Muscle layer of duodenum (tissue), 2 donors: Measurements from ENCODE around the gene STK33.

Experiments
- H3K27ac ChIP-seq: one replicate; pipeline ENCODE4 v1.7.0; 2013; ENCODE audit warnings: mild to moderate bottlenecking, low read length
- H3K27me3 ChIP-seq: one replicate; pipeline ENCODE4 v1.7.0; 2013; ENCODE audit warnings: low read depth, mild to moderate bottlenecking, control low read depth, low read length
- H3K36me3 ChIP-seq, 2 donors: one replicate each; pipeline ENCODE4 v1.7.0; 2013; ENCODE audit warnings: low read length in 2 of 2, control low read depth in 1 of 2, mild to moderate bottlenecking in 1 of 2; ENCODE audit not compliant: insufficient read depth in 2 of 2, control insufficient read depth in 1 of 2
- H3K4me1 ChIP-seq, 2 donors: one replicate each; pipeline ENCODE4 v1.7.0; 2013; ENCODE audit warnings: low read length in 2 of 2, mild to moderate bottlenecking in 2 of 2, control low read depth in 1 of 2, moderate library complexity in 1 of 2; ENCODE audit not compliant: insufficient read depth in 2 of 2, control insufficient read depth in 1 of 2
- H3K4me3 ChIP-seq, 2 donors: one replicate each; pipeline ENCODE4 v1.7.0; 2013; ENCODE audit warnings: low read length in 2 of 2, low read depth in 1 of 2, mild to moderate bottlenecking in 1 of 2
- H3K9me3 ChIP-seq, 2 donors: one replicate each; pipeline ENCODE4 v1.7.0; 2013; ENCODE audit warnings: low read length in 2 of 2, control low read depth in 1 of 2, mild to moderate bottlenecking in 1 of 2; ENCODE audit not compliant: control insufficient read depth in 1 of 2
- donor health status: healthy.

The STK33 gene

DNA sequence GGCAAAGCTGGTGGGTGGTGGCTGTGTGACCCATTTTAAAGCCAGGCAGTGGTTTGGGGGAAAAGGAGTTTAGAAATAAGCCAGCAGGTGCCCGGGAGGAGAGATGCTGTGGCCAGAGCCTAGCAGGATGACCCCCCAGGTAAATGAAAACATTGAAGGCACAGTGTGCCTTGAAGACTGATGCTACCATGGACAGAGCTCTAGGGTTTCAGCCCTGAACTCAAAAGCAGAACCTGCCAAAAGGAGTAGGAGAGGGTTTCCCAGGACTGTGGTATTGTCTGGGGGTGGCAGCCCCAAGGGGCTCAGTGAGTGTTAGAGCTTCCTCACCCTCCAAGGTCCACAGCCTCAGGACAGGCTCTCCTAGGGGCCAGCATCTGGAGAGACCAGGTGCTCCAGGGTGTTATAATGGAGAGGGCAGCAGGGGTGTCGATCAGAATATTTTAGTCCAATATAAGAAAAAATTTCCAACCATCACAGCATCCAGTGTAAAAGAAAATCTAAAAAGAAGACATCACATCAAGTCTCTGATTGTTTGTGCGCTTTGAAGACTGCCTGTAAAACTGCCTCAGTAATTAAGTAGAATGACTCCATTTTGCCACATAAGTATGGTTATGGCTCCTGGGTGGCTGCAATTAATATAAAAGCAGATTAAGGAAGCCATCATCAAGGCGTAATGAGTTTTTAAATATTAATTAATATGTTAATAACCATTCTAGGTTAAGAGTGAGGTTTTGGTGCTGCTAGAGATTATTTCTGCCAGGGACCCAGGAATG is 241.7 kb downstream of the STK33 start:
- Histone ChIP-seq H3K27me3 (no peaks in the 10 kb centered on the region), H3K4me1 (peaks cover 3 to 16% of the 10 kb centered on the region in 2 donors), H3K9me3 (no peaks in the 10 kb centered on the region)

DNA sequence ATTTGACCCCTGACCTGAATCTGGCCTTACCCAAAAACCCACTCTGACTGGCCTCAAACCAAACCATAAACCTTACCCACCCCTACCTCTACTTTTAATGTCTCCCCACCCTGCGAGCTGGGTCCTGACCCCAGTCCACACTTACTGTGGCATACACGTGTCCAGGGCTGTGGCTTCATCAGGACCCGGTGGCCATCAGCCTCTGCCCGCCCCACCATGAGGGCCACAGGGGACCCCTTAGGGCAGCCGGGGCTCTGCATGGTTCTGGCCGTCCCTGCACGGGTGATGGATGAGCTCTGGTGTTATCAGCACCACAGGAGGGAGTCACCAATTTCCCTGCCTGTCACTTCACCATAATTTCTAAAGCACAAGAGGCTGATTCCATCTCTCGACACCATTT is 242.8 kb downstream of the STK33 start:
- H3K4me1 ChIP-seq = peaks cover 3 to 9% of the 10 kb centered on the region in 2 donors
- H3K36me3 ChIP-seq = no peaks in the 10 kb centered on the region
- no peak overlapping the region for H3K4me3 ChIP-seq
- H3K27ac ChIP-seq = no peak overlapping the region
- H3K9me3 ChIP-seq = no peaks in the 10 kb centered on the region
- no peaks in the 10 kb centered on the region for H3K27me3 ChIP-seq

More for the DNA sequence above, 241.7 kb downstream of the STK33 start:
- Histone ChIP-seq H3K27ac (no peak overlapping the region), H3K36me3 (no peaks in the 10 kb centered on the region), H3K4me3 (no peak overlapping the region)

DNA sequence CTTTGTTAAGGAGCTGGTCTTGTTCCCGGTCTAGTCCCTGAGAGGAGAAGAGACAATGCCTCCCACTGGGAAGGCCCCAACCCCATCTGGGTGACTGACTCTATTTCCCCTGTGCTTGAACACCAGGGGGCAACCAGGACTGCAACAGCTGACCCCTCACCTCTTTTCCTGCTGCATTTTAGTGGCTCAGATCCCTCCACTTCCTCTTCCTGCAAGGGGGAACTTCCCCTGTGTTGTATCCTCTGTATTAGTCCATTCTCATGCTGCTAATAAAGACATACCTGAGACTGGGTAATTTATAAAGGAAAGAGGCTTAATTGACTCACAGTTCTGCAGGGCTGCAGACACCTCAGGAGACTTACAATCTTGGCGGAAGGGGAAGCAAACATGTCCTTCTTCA is 246.1 kb downstream of the STK33 start:
- Histone ChIP-seq H3K27ac (no peak overlapping the region), H3K4me1 (no peaks in the 10 kb centered on the region), H3K27me3 (peaks cover 9% of the 10 kb centered on the region), H3K9me3 (no peaks in the 10 kb centered on the region), H3K4me3 (no peak overlapping the region), H3K36me3 (no peaks in the 10 kb centered on the region)

DNA sequence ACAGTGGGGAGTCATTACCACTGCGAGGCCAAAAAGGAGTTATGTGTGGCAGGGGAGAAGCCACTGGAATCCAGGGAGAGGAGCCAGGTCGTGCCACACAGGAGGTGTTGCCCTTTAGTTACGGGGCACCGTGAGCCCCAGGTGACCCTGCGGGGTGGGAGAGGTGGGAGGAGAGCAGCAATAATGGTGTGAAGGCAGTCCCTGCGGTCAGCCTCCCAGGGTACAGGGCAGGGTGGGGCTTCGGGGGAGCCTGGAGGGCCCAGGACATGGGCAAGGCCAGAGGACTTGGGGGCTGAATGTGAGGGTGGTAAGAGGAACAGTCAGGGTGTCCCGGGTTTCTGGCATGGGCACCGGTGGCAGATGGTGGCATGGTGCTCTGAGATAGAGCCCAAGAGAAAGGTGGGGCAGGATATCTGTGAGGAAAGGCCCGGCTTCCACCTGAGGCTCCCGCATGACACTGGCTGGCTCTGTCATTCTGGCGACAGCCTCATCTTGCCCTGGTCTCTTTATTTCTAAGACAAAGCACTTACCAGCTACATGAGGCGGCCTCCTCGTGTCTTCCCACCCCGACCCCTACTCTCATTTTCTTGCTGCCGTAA is 247.8 kb downstream of the STK33 start:
- Histone ChIP-seq H3K4me3 (no peak overlapping the region), H3K9me3 (no peaks in the 10 kb centered on the region), H3K4me1 (no peaks in the 10 kb centered on the region), H3K36me3 (no peaks in the 10 kb centered on the region), H3K27ac (no peak overlapping the region), H3K27me3 (peaks cover 9% of the 10 kb centered on the region)

DNA sequence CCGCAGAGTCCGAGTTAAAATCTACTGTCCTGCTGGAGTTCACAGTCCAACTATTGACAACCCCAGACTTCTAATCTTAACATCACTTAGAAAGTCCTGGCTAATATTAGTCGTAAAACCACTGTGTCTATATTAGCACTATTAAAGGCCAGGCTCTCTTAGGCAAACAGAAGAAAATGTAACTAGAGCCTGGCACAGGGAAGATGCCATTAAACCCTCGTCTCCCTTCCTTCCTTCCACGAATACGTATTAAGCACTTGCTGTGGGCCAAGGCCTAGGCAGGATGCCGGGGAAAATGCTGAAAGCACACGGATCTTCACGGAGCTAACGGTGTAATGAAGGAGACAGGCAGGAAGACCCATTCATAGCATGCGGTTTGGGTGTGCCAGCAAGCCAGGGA is 248.8 kb downstream of the STK33 start:
- H3K27me3 ChIP-seq = peaks cover 9% of the 10 kb centered on the region
- no peaks in the 10 kb centered on the region for H3K36me3 ChIP-seq
- H3K9me3 ChIP-seq = no peaks in the 10 kb centered on the region
- no peaks in the 10 kb centered on the region for H3K4me1 ChIP-seq
- no peak overlapping the region for H3K4me3 ChIP-seq
- H3K27ac ChIP-seq = no peak overlapping the region

DNA sequence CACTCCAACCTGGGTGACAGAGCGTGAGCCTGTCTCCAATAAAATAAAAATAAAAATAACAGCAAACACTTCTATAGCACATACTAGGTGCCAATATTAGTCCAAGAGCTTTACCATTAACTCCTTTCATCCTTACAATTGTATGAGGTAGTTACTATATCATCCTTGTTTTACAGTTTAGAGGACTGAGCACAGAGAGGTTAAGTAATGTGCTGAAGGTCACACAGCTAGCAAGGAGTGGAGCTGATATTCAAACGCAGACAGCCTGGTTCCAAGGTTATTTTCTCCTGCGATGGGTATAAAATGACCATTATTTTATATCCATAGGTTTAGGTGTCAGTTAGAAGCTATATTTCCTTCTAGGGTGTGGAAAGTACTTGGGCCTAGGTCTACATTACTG is 249.7 kb downstream of the STK33 start:
- H3K36me3 ChIP-seq = no peaks in the 10 kb centered on the region
- no peaks in the 10 kb centered on the region for H3K9me3 ChIP-seq
- H3K27me3 ChIP-seq = peaks cover 9% of the 10 kb centered on the region
- no peak overlapping the region for H3K4me3 ChIP-seq
- no peak overlapping the region for H3K27ac ChIP-seq
- no peaks in the 10 kb centered on the region for H3K4me1 ChIP-seq

DNA sequence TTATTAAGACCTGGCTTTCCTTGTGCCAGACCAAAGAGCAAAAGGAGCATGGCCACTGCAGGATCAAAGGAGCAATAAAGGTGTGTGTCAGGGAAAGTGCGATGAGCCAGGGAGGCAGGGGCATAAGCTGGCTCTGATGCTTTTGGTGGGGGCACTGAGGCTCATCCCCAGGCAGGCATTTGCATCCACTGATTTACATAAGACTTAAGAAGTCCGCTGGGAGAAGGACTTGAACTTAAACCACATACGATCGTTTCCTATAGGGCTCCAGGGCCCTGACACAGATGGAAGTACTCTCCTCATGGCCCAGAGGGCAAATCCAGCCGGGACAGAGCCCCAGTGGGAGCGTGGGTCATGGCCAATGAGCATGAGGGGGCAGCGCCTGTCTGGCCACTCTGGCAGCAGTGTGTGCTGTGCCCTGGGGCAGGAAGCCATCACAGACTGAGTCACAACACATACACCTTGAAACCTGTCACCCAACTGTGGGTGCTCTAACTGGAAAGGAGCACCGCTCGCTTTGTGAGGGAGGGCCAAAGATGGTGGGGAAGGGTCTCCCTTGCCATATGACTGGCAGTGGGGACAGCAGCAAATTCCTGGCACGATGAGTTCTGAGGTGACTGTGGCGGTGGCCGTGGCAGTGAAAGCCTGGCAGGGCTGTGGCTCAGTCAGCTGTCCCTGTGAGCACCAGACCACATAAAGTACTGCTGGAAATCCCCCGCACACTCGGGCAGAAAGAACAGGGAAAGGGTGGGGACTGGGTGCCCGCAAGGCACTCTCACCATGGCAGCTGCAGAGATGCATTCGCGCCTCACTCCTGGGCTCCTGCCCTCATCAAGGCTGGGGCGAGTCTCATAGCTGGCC is 251.0 kb downstream of the STK33 start:
- Histone ChIP-seq H3K27me3 (peaks cover 9% of the 10 kb centered on the region), H3K9me3 (no peaks in the 10 kb centered on the region), H3K27ac (no peak overlapping the region), H3K36me3 (no peaks in the 10 kb centered on the region), H3K4me3 (no peak overlapping the region), H3K4me1 (no peaks in the 10 kb centered on the region)

DNA sequence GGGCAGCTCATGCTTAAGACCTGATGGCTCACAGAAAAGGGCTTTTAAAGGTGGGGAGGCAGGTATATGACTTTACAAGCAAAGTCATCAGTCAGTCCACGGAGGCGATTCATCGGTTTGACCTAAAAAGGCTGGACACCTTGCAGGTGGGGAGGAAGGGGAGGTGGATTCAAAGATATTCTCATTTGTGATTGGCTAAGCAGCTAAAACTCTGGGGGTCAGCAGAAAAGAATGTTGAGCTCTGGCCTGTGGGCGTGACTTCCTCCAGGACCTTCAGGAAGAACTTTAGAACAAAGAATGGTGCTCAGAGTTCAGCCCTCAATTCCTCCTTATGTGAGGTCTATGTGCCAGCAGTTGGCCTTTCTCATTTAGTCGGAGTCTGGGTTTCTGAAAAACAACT is 252.0 kb downstream of the STK33 start:
- Histone ChIP-seq H3K4me1 (no peaks in the 10 kb centered on the region), H3K27ac (no peak overlapping the region), H3K4me3 (no peak overlapping the region), H3K27me3 (peaks cover 9% of the 10 kb centered on the region), H3K36me3 (no peaks in the 10 kb centered on the region), H3K9me3 (no peaks in the 10 kb centered on the region)
